ENCODE measurements around the gene IL1B. TPM values are rescaled to one million over a fixed set of nuclear protein-coding genes. Genes with fewer than 3 reads are reported as not detected.

Gene IL1B
- polyA plus RNA-seq, 1 of the 3 experiments (the other 2 are of a cell fraction): 0.25 TPM

- Histone ChIP-seq H3K27me3 (ENCODE audit: insufficient read depth) (no peaks in the 10 kb centered on the region; the same call in 1 of the 2 replicates), H3K9me3 (no peaks in the 10 kb centered on the region), H3K9ac (no peak overlapping the region), H4K20me1 (ENCODE audit: insufficient read depth) (no peaks in the 10 kb centered on the region), H3F3A (replicated peaks; ENCODE audit: insufficient read depth) (no peaks in the 10 kb centered on the region), H3K27ac (ENCODE audit: low read depth in 2 of 2, low read length in 1 of 2) (no peak overlapping the region), H3K4me2 (no peak overlapping the region; the same call in 1 of the 2 replicates), H2AFZ (ENCODE audit: low read depth) (no peak overlapping the region), H3K4me3 (ENCODE audit: low read depth in 2 of 2, low read length in 1 of 2) (no peak overlapping the region), H3K4me1 (ENCODE audit: control insufficient read depth in 1 of 2, insufficient read depth in 2 of 2, low read depth in 1 of 2, low read length in 1 of 2) (no peaks in the 10 kb centered on the region; a peak in 1 of 4 replicates), H3K79me2 (ENCODE audit: insufficient read depth) (no peaks in the 10 kb centered on the region), H3K9me2 (no peaks in the 10 kb centered on the region), H3K36me3 (replicated peaks in 1 of 2; ENCODE audit: control insufficient read depth in 1 of 2, insufficient read depth in 2 of 2, low read length in 1 of 2) (no peaks in the 10 kb centered on the region)
- CTCF ChIA-PET: interaction anchor here (1.5 kb wide), 1 partner anchor 86 kb away, joined by 5 read pairs; no protein-coding TSS in a partner anchor
- no peak for DNase-seq
- POLR2A ChIA-PET: no interaction called here
- 67% methylated on average over 1 of the region's 1 CpG for WGBS (ENCODE audit: low lambda C conversion rate)
- TF ChIP-seq JUND (IDR thresholded peaks at IDR 0.05) (no peak), SMC3 (IDR thresholded peaks at IDR 0.05; ENCODE audit: low read depth, low read length) (no peak), RAD21 (IDR thresholded peaks at IDR 0.05; ENCODE audit: low read length) (no peak), GABPA (IDR thresholded peaks at IDR 0.05; ENCODE audit: low read depth) (no peak), CHD2 (IDR thresholded peaks at IDR 0.05; ENCODE audit: low read length, partially characterized antibody) (no peak), IRF3 (IDR thresholded peaks at IDR 0.05; ENCODE audit: low read depth, low read length) (no peak), NRF1 (IDR thresholded peaks at IDR 0.05; ENCODE audit: low read depth, low read length) (no peak), EZH2phosphoT487 (IDR thresholded peaks at IDR 0.05; ENCODE audit: borderline replicate concordance, low read depth) (no peak), SIN3A (IDR thresholded peaks at IDR 0.05; ENCODE audit: borderline replicate concordance, low read depth, low read length) (no peak), ELF1 (IDR thresholded peaks at IDR 0.05) (no peak), NFIC (IDR thresholded peaks at IDR 0.05; ENCODE audit: borderline replicate concordance) (no peak), USF2 (IDR thresholded peaks at IDR 0.05; ENCODE audit: borderline replicate concordance, low read depth, low read length) (no peak), MXI1 (IDR thresholded peaks at IDR 0.05; ENCODE audit: low read depth, low read length) (no peak), CTCF (IDR thresholded peaks at IDR 0.05) (no peak)
Measured at GRCh38 chr2:112835536-112836162, 930 bp downstream of the IL1B start.
